Measurements from ENCODE around the gene SFT2D1. TPM values are rescaled to one million over a fixed set of nuclear protein-coding genes. Genes with fewer than 3 reads are reported as not detected.

The SFT2D1 gene
- total RNA-seq, 2 donors from 2014 or later: 65.0 to 73.3 TPM

- Histone ChIP-seq H3K36me3 (no peaks in the 10 kb centered on the region), H3K9me3 (no peaks in the 10 kb centered on the region), H3K4me1 (peaks cover 11% of the 10 kb centered on the region), H3K27me3 (no peaks in the 10 kb centered on the region), H3K27ac (no peak overlapping the region), H3K9ac (ENCODE audit: low read depth in 2 of 2, low read length in 2 of 2) (no peak overlapping the region), H3K4me3 (no peak overlapping the region)
- no peak for TF ChIP-seq CTCF (IDR thresholded peaks at IDR 0.05)
- intact Hi-C loops (cut with DNase I): no loop called here
- no peak for DNase-seq
These were observed 9.0 kb downstream of the SFT2D1 start for GRCh38 chr6:166333172-166333995.

DNA sequence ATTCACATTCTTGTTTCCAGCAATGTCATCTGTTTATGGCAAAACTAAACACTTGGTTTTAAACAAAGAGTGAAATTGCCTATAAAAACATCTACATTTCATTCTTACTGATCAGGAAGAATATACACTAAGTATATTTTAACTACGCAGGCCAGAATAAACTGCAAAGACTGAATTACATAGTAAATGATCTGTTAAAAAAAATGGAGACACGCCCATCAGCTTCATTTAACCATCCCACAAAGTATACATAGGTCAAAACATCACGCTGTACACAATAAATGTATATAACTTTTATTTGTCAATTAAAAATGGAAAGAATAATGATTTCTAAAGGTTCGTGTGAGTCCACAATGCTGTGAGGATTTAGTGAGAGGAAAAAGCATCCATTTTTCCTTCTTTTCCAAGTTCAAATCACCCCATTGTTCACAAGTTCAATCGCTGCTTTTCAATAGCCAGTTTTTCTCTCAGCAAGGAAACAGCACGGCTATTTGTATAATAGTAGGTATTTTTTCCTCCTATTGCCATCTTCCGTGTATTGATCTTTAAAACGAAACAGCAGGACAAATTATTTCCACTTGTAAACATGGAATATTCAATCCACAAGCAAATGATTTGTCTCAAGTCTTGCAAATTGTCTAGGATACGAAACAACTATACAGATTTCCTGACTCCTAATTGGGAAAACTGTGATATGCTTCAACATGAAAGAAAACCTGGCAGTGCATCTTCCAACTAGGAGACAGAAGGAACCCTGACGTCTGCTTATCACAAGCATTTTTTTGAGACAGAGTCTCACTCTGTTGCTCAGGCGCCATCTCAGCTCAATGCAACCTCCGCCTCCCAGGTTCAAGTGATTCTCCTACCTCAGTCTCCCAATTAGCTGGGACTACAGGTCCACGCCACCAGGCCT is 10.6 kb downstream of the SFT2D1 start:
- Histone ChIP-seq H3K4me1 (peaks cover 11% of the 10 kb centered on the region), H3K27ac (no peak overlapping the region), H3K36me3 (no peaks in the 10 kb centered on the region), H3K9ac (ENCODE audit: low read depth in 2 of 2, low read length in 2 of 2) (no peak overlapping the region), H3K27me3 (no peaks in the 10 kb centered on the region), H3K9me3 (no peaks in the 10 kb centered on the region), H3K4me3 (no peak overlapping the region)
- intact Hi-C loops (cut with DNase I): no loop called here
- no peak for DNase-seq
- TF ChIP-seq CTCF (IDR thresholded peaks at IDR 0.05): no peak

GRCh38 chr6:166330612-166331011 is 11.7 kb downstream of the SFT2D1 start:
- Histone ChIP-seq H3K9ac (ENCODE audit: low read depth in 2 of 2, low read length in 2 of 2) (no peak overlapping the region), H3K4me3 (no peak overlapping the region), H3K36me3 (no peaks in the 10 kb centered on the region), H3K27ac (no peak overlapping the region), H3K27me3 (no peaks in the 10 kb centered on the region), H3K9me3 (no peaks in the 10 kb centered on the region), H3K4me1 (peaks cover 11% of the 10 kb centered on the region)
- DNase-seq: peak; percentile 65
- TF ChIP-seq CTCF (IDR thresholded peaks at IDR 0.05): no peak
- intact Hi-C loops (cut with DNase I): no loop called here

- Histone ChIP-seq H3K27ac (no peak overlapping the region), H3K4me1 (peaks cover 2% of the 10 kb centered on the region), H3K36me3 (no peaks in the 10 kb centered on the region), H3K4me3 (no peak overlapping the region), H3K9me3 (no peaks in the 10 kb centered on the region), H3K9ac (ENCODE audit: low read depth in 2 of 2, low read length in 2 of 2) (no peak overlapping the region), H3K27me3 (no peaks in the 10 kb centered on the region)
- no peak for TF ChIP-seq CTCF (IDR thresholded peaks at IDR 0.05)
- intact Hi-C loops (cut with DNase I): no loop called here
- DNase-seq: no peak
These were observed 16.8 kb downstream of the SFT2D1 start for GRCh38 chr6:166325383-166326042.

DNA sequence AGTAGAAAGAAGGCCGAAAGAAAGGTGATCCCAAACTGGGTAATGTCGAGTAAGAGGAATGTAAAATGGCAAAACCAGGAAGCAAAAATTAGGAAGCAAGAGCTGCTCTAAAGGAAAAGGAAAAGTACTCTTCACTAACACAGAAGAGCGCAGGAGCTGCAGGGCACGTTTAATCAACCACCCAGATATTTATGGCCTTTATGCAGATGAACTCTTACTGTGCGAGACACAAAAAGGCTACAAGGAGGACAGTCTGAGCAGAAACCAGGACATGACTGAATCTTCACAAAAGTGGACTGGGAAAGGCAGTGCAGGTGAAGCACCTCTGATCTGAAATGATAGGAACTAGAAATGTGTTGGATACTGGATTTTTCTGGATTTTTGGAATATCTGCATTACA is 18.9 kb downstream of the SFT2D1 start:
- DNase-seq: no peak
- Histone ChIP-seq H3K9me3 (no peaks in the 10 kb centered on the region), H3K36me3 (no peaks in the 10 kb centered on the region), H3K4me3 (no peak overlapping the region), H3K27ac (no peak overlapping the region), H3K27me3 (no peaks in the 10 kb centered on the region), H3K4me1 (no peaks in the 10 kb centered on the region), H3K9ac (ENCODE audit: low read depth in 2 of 2, low read length in 2 of 2) (no peak overlapping the region)
- TF ChIP-seq CTCF (IDR thresholded peaks at IDR 0.05): no peak
- intact Hi-C loops (cut with DNase I): no loop called here

Measured in colonic mucosa (tissue), 4 donors.